GM21423 (cell line): ENCODE data around the gene BHMT2.

Experiments used
- ATAC-seq: cut with Tn5 transposase; IDR thresholded peaks from one replicate; pipeline ENCODE4 v1.9.1; 2021; ENCODE audit warnings: mild to moderate bottlenecking, moderate library complexity; ENCODE audit not compliant: unreplicated experiment

The BHMT2 gene

GRCh38 chr5:79059674-79060073, 9.9 kb upstream of the BHMT2 start:
- ATAC-seq = no peak

GRCh38 chr5:79062436-79062835, 7.1 kb upstream of the BHMT2 start:
- ATAC-seq = no peak

GRCh38 chr5:79070350-79070667, 742 bp downstream of the BHMT2 start:
- ATAC-seq = no peak

GRCh38 chr5:79074641-79075040, 5.1 kb downstream of the BHMT2 start:
- ATAC-seq = no peak

- ATAC-seq = no peak
Measured at GRCh38 chr5:79075646-79076426, 6.3 kb downstream of the BHMT2 start.

- ATAC-seq = no peak
Measured at GRCh38 chr5:79076819-79077218, 7.3 kb downstream of the BHMT2 start.

- ATAC-seq = no peak
Measured at GRCh38 chr5:79077680-79078365, 8.3 kb downstream of the BHMT2 start.

GRCh38 chr5:79080804-79081203, 11.2 kb downstream of the BHMT2 start:
- no peak for ATAC-seq

GRCh38 chr5:79081779-79082178, 12.2 kb downstream of the BHMT2 start:
- ATAC-seq = no peak

- no peak for ATAC-seq
Measured at GRCh38 chr5:79086116-79086515, 16.5 kb downstream of the BHMT2 start.

- no peak for ATAC-seq
Measured at GRCh38 chr5:79088507-79088906, 18.9 kb downstream of the BHMT2 start.

GRCh38 chr5:79091064-79091463, 21.5 kb downstream of the BHMT2 start:
- no peak for ATAC-seq

GRCh38 chr5:79093762-79094161, 24.2 kb downstream of the BHMT2 start:
- no peak for ATAC-seq

GRCh38 chr5:79105868-79106267, 36.3 kb downstream of the BHMT2 start:
- ATAC-seq = no peak

- ATAC-seq = no peak
Measured at GRCh38 chr5:79107020-79107796, 37.6 kb downstream of the BHMT2 start.

- ATAC-seq = no peak
Measured at GRCh38 chr5:79108086-79108485, 38.5 kb downstream of the BHMT2 start.

- no peak for ATAC-seq
Measured at GRCh38 chr5:79108792-79109191, 39.2 kb downstream of the BHMT2 start.

GRCh38 chr5:79109527-79110492, 40.2 kb downstream of the BHMT2 start:
- no peak for ATAC-seq

GRCh38 chr5:79111387-79111959, 41.9 kb downstream of the BHMT2 start, which contains the start of gene BHMT:
Gene BHMT, plus strand, starts transcription at chr5:79111809. Its CDS starts 77 bp downstream, at chr5:79111886.
- ATAC-seq = no peak
